GM12878 (cell line): ENCODE results near the gene GTF2A1. TPM values are rescaled to one million over a fixed set of nuclear protein-coding genes. Genes with fewer than 3 reads are reported as not detected.

Experiments
- ASH2L ChIP-seq: fragments of 300-600, 200-600 bp; sonication (generic); IDR thresholded peaks from 2 replicates; pipeline ENCODE4 v1.6.1; 2017; ENCODE audit warnings: low read depth, mild to moderate bottlenecking, borderline replicate concordance
- HDAC2 ChIP-seq: fragments of 200-600 bp; sonication (generic); IDR thresholded peaks from 2 replicates; pipeline ENCODE4 v1.6.1; 2017
- IRF4 ChIP-seq: IDR thresholded peaks from 2 replicates; pipeline ENCODE4 v1.6.1; 2011; ENCODE audit warnings: low read depth, low read length
- POU2F2 ChIP-seq: IDR thresholded peaks from 3 replicates; pipeline ENCODE4 v1.6.1; 2011; ENCODE audit warnings: low read depth, mild to moderate bottlenecking, low read length, borderline replicate concordance
- SMC3 ChIP-seq: IDR thresholded peaks from 2 replicates; pipeline ENCODE4 v1.6.1; 2011; ENCODE audit warnings: low read length, improper control_type of control experiment, borderline replicate concordance
- SP1 ChIP-seq: IDR thresholded peaks from one replicate; pipeline ENCODE4 v1.6.1; 2011; ENCODE audit warnings: low read depth, low read length
- STAT1 ChIP-seq: fragments of 450-650 bp; conservative IDR thresholded peaks from 2 replicates; pipeline ENCODE4 v1.6.1; 2014; ENCODE audit warnings: antibody characterized with exemption, mild to moderate bottlenecking
- TCF3 ChIP-seq: IDR thresholded peaks from 2 replicates; pipeline ENCODE4 v1.6.1; 2012; ENCODE audit warnings: low read depth, mild to moderate bottlenecking, low read length, borderline replicate concordance; ENCODE audit not compliant: insufficient read depth
- YBX1 ChIP-seq: fragments of 450-650 bp; IDR thresholded peaks from 2 replicates; pipeline ENCODE4 v1.6.1; 2016; ENCODE audit warnings: antibody characterized with exemption
- YY1 ChIP-seq: IDR thresholded peaks from 2 replicates; pipeline ENCODE4 v1.6.1; 2011; ENCODE audit warnings: low read depth, mild to moderate bottlenecking, low read length
- ZZZ3 ChIP-seq: IDR thresholded peaks from 2 replicates; pipeline ENCODE4 v1.6.1; 2011; ENCODE audit warnings: low read depth; ENCODE audit not compliant: control insufficient read depth, insufficient read length
- polyA plus RNA-seq, 11 experiments: library from polyadenylated mRNA; depleted of rRNA in 4 of 11; unstranded in 6 of 11; stranded (reverse) in 5 of 11; fragments of >200 nt; fragmentation: Nextera tagmentation in 4 of 11; fragmentation: Illumina TruSeq in 1 of 11; extraction: Ambion mirVana in 4 of 11; extraction: Trizol in 1 of 11; gene quantifications; 1 replicate in 1 of 11; 2 replicates in 10 of 11; pipeline versions ENCODE4 v1.2.1 to v1.2.3, GENCODE V29; 2011 to 2016; ENCODE audit warnings: inconsistent platforms in 2 of 11, missing spikeins in 2 of 11, low read depth in 1 of 11
- total RNA-seq, 4 experiments: library from RNA; depleted of rRNA in 3 of 4; stranded (reverse); fragments of >200 nt in 3 of 4; fragmentation: Illumina TruSeq in 1 of 4; extraction: Trizol in 1 of 4; gene quantifications; 2 replicates each; pipeline versions ENCODE4 v1.2.1 to v1.2.3, GENCODE V29; 2013 to 2021
- TF ChIP-seq, protein P1 (sequence below): fragments of 450-650 bp; IDR thresholded peaks from 2 replicates; pipeline ENCODE4 v1.6.1; 2016; ENCODE audit warnings: mild to moderate bottlenecking
- TF ChIP-seq, protein P2 (sequence below), 3 experiments: IDR thresholded peaks in 2 of 3; conservative IDR thresholded peaks in 1 of 3; 2 replicates each; pipeline ENCODE4 v1.5.1; 2011; ENCODE audit warnings: low read depth in 3 of 3, low read length in 3 of 3, mild to moderate bottlenecking in 3 of 3, control low read depth in 2 of 3, moderate library complexity in 2 of 3, inconsistent platforms in 1 of 3, mixed read lengths in 1 of 3; ENCODE audit not compliant: control insufficient read depth in 2 of 3, insufficient read depth in 1 of 3; ENCODE audit errors: extremely low read depth in 1 of 3
- TF ChIP-seq, protein P3 (sequence below): fragments of 450-650 bp; IDR thresholded peaks from 2 replicates; pipeline ENCODE4 v1.6.1; 2016; ENCODE audit warnings: mild to moderate bottlenecking
- TF ChIP-seq, protein P4 (sequence below): fragments of 450-650 bp; IDR thresholded peaks from 2 replicates; pipeline ENCODE4 v1.6.1; 2017; ENCODE audit warnings: borderline replicate concordance
- TF ChIP-seq, protein P5 (sequence below): fragments of 150-350 bp; IDR thresholded peaks from 2 replicates; pipeline ENCODE4 v1.6.1; 2016; ENCODE audit warnings: low read depth, low read length

Gene GTF2A1
- total and polyA plus RNA-seq, 10 of the 15 experiments (the other 5 are each of a cell fraction or from before 2014, with no cell fraction given) = 2.5 to 28.7 (median 14.9) TPM

DNA sequence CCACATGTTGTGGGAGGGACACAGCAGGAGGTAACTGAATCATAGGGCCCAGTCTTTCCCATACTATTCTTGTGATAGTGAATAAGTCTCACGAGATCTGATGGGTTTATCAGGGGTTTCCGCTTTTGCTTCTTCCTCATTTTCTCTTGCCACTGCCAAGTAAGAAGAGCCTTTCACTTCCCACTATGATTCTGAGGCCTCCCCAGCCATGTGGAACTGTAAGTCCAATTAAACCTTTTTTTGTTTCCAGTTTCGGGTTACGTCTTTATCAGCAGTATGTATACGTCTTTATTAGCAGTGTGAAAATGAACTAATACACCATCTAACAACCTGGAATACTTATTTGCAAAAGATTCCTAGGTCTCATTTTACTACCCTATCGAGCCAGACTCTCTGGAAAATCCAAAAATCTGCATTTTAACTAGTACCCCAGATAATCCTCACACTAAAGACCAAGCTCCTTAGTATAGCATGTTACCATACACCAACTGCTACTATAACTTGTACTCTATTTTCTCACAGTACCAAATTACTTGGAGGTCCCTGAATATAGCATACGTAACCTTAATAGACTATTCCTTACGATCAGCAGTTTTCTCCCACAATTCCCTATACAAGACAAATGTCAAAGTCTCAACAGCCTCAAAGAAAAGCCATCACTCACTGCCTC lies 11.5 kb downstream of the GTF2A1 start (continued):
- TF ChIP-seq, protein P1, sequence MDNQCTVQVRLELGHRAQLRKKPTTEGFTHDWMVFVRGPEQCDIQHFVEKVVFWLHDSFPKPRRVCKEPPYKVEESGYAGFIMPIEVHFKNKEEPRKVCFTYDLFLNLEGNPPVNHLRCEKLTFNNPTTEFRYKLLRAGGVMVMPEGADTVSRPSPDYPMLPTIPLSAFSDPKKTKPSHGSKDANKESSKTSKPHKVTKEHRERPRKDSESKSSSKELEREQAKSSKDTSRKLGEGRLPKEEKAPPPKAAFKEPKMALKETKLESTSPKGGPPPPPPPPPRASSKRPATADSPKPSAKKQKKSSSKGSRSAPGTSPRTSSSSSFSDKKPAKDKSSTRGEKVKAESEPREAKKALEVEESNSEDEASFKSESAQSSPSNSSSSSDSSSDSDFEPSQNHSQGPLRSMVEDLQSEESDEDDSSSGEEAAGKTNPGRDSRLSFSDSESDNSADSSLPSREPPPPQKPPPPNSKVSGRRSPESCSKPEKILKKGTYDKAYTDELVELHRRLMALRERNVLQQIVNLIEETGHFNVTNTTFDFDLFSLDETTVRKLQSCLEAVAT = no peak
- TF ChIP-seq STAT1 (no peak), SMC3 (no peak), SP1 (no peak), YBX1 (no peak), ZZZ3 (no peak), YY1 (no peak), HDAC2 (no peak), ASH2L (no peak), POU2F2 (no peak), TCF3 (no peak), IRF4 (no peak)
- TF ChIP-seq, protein P2, sequence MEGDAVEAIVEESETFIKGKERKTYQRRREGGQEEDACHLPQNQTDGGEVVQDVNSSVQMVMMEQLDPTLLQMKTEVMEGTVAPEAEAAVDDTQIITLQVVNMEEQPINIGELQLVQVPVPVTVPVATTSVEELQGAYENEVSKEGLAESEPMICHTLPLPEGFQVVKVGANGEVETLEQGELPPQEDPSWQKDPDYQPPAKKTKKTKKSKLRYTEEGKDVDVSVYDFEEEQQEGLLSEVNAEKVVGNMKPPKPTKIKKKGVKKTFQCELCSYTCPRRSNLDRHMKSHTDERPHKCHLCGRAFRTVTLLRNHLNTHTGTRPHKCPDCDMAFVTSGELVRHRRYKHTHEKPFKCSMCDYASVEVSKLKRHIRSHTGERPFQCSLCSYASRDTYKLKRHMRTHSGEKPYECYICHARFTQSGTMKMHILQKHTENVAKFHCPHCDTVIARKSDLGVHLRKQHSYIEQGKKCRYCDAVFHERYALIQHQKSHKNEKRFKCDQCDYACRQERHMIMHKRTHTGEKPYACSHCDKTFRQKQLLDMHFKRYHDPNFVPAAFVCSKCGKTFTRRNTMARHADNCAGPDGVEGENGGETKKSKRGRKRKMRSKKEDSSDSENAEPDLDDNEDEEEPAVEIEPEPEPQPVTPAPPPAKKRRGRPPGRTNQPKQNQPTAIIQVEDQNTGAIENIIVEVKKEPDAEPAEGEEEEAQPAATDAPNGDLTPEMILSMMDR (IDR thresholded peaks at IDR 0.05 in 2 of 3, conservative IDR thresholded peaks at IDR 0.05 in 1 of 3; ENCODE audit: control insufficient read depth in 2 of 3, extremely low read depth in 1 of 3, insufficient read depth in 1 of 3, low read depth in 3 of 3, low read length in 3 of 3) = no peak
- TF ChIP-seq, protein P3, sequence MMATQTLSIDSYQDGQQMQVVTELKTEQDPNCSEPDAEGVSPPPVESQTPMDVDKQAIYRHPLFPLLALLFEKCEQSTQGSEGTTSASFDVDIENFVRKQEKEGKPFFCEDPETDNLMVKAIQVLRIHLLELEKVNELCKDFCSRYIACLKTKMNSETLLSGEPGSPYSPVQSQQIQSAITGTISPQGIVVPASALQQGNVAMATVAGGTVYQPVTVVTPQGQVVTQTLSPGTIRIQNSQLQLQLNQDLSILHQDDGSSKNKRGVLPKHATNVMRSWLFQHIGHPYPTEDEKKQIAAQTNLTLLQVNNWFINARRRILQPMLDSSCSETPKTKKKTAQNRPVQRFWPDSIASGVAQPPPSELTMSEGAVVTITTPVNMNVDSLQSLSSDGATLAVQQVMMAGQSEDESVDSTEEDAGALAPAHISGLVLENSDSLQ = no peak
- TF ChIP-seq, protein P4, sequence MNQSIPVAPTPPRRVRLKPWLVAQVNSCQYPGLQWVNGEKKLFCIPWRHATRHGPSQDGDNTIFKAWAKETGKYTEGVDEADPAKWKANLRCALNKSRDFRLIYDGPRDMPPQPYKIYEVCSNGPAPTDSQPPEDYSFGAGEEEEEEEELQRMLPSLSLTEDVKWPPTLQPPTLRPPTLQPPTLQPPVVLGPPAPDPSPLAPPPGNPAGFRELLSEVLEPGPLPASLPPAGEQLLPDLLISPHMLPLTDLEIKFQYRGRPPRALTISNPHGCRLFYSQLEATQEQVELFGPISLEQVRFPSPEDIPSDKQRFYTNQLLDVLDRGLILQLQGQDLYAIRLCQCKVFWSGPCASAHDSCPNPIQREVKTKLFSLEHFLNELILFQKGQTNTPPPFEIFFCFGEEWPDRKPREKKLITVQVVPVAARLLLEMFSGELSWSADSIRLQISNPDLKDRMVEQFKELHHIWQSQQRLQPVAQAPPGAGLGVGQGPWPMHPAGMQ = no peak
- TF ChIP-seq, protein P5, sequence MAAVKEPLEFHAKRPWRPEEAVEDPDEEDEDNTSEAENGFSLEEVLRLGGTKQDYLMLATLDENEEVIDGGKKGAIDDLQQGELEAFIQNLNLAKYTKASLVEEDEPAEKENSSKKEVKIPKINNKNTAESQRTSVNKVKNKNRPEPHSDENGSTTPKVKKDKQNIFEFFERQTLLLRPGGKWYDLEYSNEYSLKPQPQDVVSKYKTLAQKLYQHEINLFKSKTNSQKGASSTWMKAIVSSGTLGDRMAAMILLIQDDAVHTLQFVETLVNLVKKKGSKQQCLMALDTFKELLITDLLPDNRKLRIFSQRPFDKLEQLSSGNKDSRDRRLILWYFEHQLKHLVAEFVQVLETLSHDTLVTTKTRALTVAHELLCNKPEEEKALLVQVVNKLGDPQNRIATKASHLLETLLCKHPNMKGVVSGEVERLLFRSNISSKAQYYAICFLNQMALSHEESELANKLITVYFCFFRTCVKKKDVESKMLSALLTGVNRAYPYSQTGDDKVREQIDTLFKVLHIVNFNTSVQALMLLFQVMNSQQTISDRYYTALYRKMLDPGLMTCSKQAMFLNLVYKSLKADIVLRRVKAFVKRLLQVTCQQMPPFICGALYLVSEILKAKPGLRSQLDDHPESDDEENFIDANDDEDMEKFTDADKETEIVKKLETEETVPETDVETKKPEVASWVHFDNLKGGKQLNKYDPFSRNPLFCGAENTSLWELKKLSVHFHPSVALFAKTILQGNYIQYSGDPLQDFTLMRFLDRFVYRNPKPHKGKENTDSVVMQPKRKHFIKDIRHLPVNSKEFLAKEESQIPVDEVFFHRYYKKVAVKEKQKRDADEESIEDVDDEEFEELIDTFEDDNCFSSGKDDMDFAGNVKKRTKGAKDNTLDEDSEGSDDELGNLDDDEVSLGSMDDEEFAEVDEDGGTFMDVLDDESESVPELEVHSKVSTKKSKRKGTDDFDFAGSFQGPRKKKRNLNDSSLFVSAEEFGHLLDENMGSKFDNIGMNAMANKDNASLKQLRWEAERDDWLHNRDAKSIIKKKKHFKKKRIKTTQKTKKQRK = no peak
